NCI-H128 (cell line): Measurements from ENCODE around the gene LENG9.

Experiments used
- DNase-seq: peaks from one replicate; lab custom pipeline; 2025; ENCODE audit not compliant: unreplicated experiment; lab: John Stamatoyannopoulos, UW

LENG9 gene

GRCh38 chr19:54422136-54422535 lies 41.4 kb downstream of the LENG9 start:
- no peak for DNase-seq

- no peak for DNase-seq
These were observed 42.1 kb downstream of the LENG9 start for GRCh38 chr19:54421521-54421920.

GRCh38 chr19:54421169-54421516 lies 42.4 kb downstream of the LENG9 start:
- DNase-seq = no peak

GRCh38 chr19:54420383-54421168 lies 43.0 kb downstream of the LENG9 start:
- DNase-seq = no peak

- no peak for DNase-seq
These were observed 43.6 kb downstream of the LENG9 start for GRCh38 chr19:54420068-54420382.

- no peak for DNase-seq
These were observed 44.4 kb downstream of the LENG9 start for GRCh38 chr19:54418930-54419800.

GRCh38 chr19:54418030-54418929 lies 45.3 kb downstream of the LENG9 start:
- no peak for DNase-seq

- DNase-seq = no peak
These were observed 46.7 kb downstream of the LENG9 start for GRCh38 chr19:54416695-54417491.

GRCh38 chr19:54415901-54416673 lies 47.5 kb downstream of the LENG9 start:
- no peak for DNase-seq

GRCh38 chr19:54415208-54415900 lies 48.2 kb downstream of the LENG9 start, which contains the start of gene TTYH1:
Gene TTYH1, plus strand, starts transcription at chr19:54415464. Its CDS starts 89 bp downstream, at chr19:54415553.
- no peak for DNase-seq

- DNase-seq = no peak
These were observed 49.4 kb downstream of the LENG9 start for GRCh38 chr19:54414156-54414555.

GRCh38 chr19:54412877-54413276 lies 50.7 kb downstream of the LENG9 start:
- DNase-seq = no peak
